Chondrocyte (in vitro differentiated cells): Measurements from ENCODE around the gene KCNH3. TPM values are rescaled to one million over a fixed set of nuclear protein-coding genes. Genes with fewer than 3 reads are reported as not detected.

Experiments
- DNase-seq: peaks from one replicate; pipeline ENCODE4 v3.0.0; 2021; ENCODE audit warnings: mixed read lengths, low spot score
- H3K27ac Mint-ChIP-seq: one replicate; pipeline ENCODE4 v1.8.0; 2021; ENCODE audit warnings: mild to moderate bottlenecking, moderate library complexity, mixed read lengths; ENCODE audit not compliant: unreplicated experiment
- H3K27me3 Mint-ChIP-seq: 2 replicates; pipeline ENCODE4 v1.8.0; 2021; ENCODE audit warnings: low read depth, mixed read lengths
- H3K36me3 Mint-ChIP-seq: 2 replicates; pipeline ENCODE4 v1.8.0; 2021; ENCODE audit warnings: low read depth, mixed read lengths
- H3K4me1 Mint-ChIP-seq: 2 replicates; pipeline ENCODE4 v1.8.0; 2021; ENCODE audit warnings: low read depth, mild to moderate bottlenecking, mixed read lengths
- H3K4me3 Mint-ChIP-seq: one replicate; pipeline ENCODE4 v1.8.0; 2021; ENCODE audit warnings: mild to moderate bottlenecking, moderate library complexity, mixed read lengths; ENCODE audit not compliant: unreplicated experiment
- H3K9me3 Mint-ChIP-seq: 2 replicates; pipeline ENCODE4 v1.8.0; 2021; ENCODE audit warnings: low read depth, mixed read lengths
- CTCF ChIP-seq: fragments of 200-600 bp; sonication (generic); IDR thresholded peaks from 2 replicates; pipeline ENCODE4 v1.5.0; 2021; ENCODE audit warnings: antibody characterized with exemption, mild to moderate bottlenecking, moderate library complexity
- total RNA-seq: library from RNA; stranded (reverse); gene quantifications from 3 replicates; pipeline ENCODE4 v1.2.1, GENCODE V29; 2021

The KCNH3 gene
- total RNA-seq, 1 donor from 2014 or later, result 0.27 TPM

- H3K4me3 Mint-ChIP-seq, result no peak overlapping the region
- no peaks in the 10 kb centered on the region for H3K27me3 Mint-ChIP-seq
- no peak for DNase-seq
- peaks cover 37% of the 10 kb centered on the region for H3K4me1 Mint-ChIP-seq
- H3K27ac Mint-ChIP-seq, result peak overlapping the region; percentile 63
- H3K9me3 Mint-ChIP-seq, result no peaks in the 10 kb centered on the region
- no peak for TF ChIP-seq CTCF
- peaks cover 17% of the 10 kb centered on the region for H3K36me3 Mint-ChIP-seq
Measured at GRCh38 chr12:49565406-49566265, 26.8 kb downstream of the KCNH3 start.

GRCh38 chr12:49566361-49566760 lies 27.5 kb downstream of the KCNH3 start:
- no peak overlapping the region for H3K27ac Mint-ChIP-seq
- H3K27me3 Mint-ChIP-seq, result no peaks in the 10 kb centered on the region
- H3K4me3 Mint-ChIP-seq, result no peak overlapping the region
- no peak for DNase-seq
- H3K36me3 Mint-ChIP-seq, result peaks cover 14% of the 10 kb centered on the region
- peaks cover 41% of the 10 kb centered on the region for H3K4me1 Mint-ChIP-seq
- no peaks in the 10 kb centered on the region for H3K9me3 Mint-ChIP-seq
- no peak for TF ChIP-seq CTCF

- Mint-ChIP-seq H3K9me3 (no peaks in the 10 kb centered on the region), H3K36me3 (peaks cover 10% of the 10 kb centered on the region), H3K27ac (peak overlapping the region; percentile 95), H3K4me1 (peaks cover 41% of the 10 kb centered on the region), H3K4me3 (peak overlapping the region; percentile 95), H3K27me3 (no peaks in the 10 kb centered on the region)
- DNase-seq, result no peak
- TF ChIP-seq CTCF, result no peak
Measured at GRCh38 chr12:49567302-49567610, 28.4 kb downstream of the KCNH3 start.

- no peak for DNase-seq
- Mint-ChIP-seq H3K4me3 (peak within 1 kb of the TSS; percentile 95), H3K27ac (peak within 1 kb of the TSS; percentile 95), H3K4me1 (peaks cover 41% of the 10 kb centered on the region), H3K9me3 (no peaks in the 10 kb centered on the region), H3K36me3 (peaks cover 6% of the 10 kb centered on the region), H3K27me3 (no peaks in the 10 kb centered on the region)
- no peak for TF ChIP-seq CTCF
Measured at GRCh38 chr12:49567611-49568441, 29.0 kb downstream of the KCNH3 start, which contains the start of gene MCRS1. MCRS1 (minus strand) TSS chr12:49568142; CDS start chr12:49566731, 1,411 bp downstream.

- H3K27me3 Mint-ChIP-seq, result no peaks in the 10 kb centered on the region
- peak overlapping the region; percentile 95 for H3K27ac Mint-ChIP-seq
- no peak for DNase-seq
- TF ChIP-seq CTCF, result peak; percentile 24
- H3K4me1 Mint-ChIP-seq, result peaks cover 41% of the 10 kb centered on the region
- H3K36me3 Mint-ChIP-seq, result peaks cover 5% of the 10 kb centered on the region
- peak overlapping the region; percentile 95 for H3K4me3 Mint-ChIP-seq
- no peaks in the 10 kb centered on the region for H3K9me3 Mint-ChIP-seq
Measured at GRCh38 chr12:49568442-49569162, 29.8 kb downstream of the KCNH3 start.
